ENCODE results near the gene ABL1. TPM values are rescaled to one million over a fixed set of nuclear protein-coding genes. Genes with fewer than 3 reads are reported as not detected.
"Not testable (repeated sequence)": the region's sequence is repeated elsewhere in the genome, so short reads cannot be mapped to it uniquely, and the experiment has no call there.

The ABL1 gene
- total RNA-seq, 1 experiment from 2014 or later, result 9.9 TPM

DNA sequence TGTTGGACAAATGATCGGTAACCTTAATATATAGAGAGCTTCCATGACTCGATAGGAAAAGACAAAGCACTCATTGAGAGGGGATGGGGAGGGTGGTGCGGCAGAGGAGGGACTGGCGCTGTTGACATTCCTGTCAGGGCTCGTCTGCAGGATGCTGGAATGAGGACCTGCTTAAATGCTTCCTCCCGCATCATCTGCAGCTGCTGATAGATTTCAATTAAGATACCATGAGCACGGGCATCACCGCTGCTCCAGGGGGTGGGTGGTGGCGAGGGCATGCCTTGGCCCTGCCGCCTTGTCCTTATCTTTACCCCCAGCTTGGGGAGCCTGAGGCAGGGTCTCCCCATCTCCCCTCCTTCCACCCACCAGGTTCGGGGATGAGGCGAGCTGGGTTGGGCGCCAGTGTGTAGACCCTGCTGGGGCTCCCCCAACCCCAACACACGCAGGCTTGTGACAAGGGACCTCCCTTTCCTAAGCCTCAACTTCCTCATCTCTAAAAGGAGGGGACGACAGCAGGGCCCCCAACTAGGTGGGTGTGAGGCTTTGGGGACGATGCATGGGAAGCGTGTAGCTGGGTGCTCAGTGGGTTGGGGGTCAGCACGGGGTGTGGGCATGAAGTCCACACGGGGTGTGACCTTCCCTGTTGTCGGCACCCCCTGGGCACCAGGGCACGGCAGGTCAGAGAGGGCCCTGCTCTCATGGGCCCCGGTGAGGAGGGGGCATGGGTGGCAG is 73.3 kb downstream of the ABL1 start:
- H3K4me1 ChIP-seq (ENCODE audit: low read length), result no peaks in the 10 kb centered on the region
- no peaks in the 10 kb centered on the region for H4K20me1 ChIP-seq (ENCODE audit: insufficient read depth, low read depth, low read length)
- H3K9me2 ChIP-seq (replicated peaks; ENCODE audit: insufficient read depth, low read length), result no peaks in the 10 kb centered on the region
- no peak for DNase-seq
- H3K9ac ChIP-seq (ENCODE audit: low read length), result no peak overlapping the region
- H3K79me2 ChIP-seq (ENCODE audit: low read length), result no peaks in the 10 kb centered on the region
- H3K4me2 ChIP-seq (ENCODE audit: low read depth, low read length, poor library complexity, severe bottlenecking), result no peak overlapping the region
- H3K9me3 ChIP-seq (ENCODE audit: low read length), result no peaks in the 10 kb centered on the region
- H2AFZ ChIP-seq (ENCODE audit: low read length), result no peak overlapping the region
- no peak overlapping the region for H3K4me3 ChIP-seq (ENCODE audit: low read length)
- H3K27me3 ChIP-seq (ENCODE audit: low read length), result no peaks in the 10 kb centered on the region
- no peak overlapping the region for H3K27ac ChIP-seq (ENCODE audit: low read length)
- no peaks in the 10 kb centered on the region for H3K36me3 ChIP-seq (ENCODE audit: insufficient read depth, low read length)

GRCh38 chr9:130908878-130909355 is 73.9 kb downstream of the ABL1 start:
- DNase-seq, result no peak
- Histone ChIP-seq H3K27ac (ENCODE audit: low read length) (no peak overlapping the region), H3K79me2 (ENCODE audit: low read length) (no peaks in the 10 kb centered on the region), H4K20me1 (ENCODE audit: insufficient read depth, low read depth, low read length) (no peaks in the 10 kb centered on the region), H2AFZ (ENCODE audit: low read length) (no peak overlapping the region), H3K9me3 (ENCODE audit: low read length) (no peaks in the 10 kb centered on the region), H3K4me3 (ENCODE audit: low read length) (no peak overlapping the region), H3K4me1 (ENCODE audit: low read length) (no peaks in the 10 kb centered on the region), H3K27me3 (ENCODE audit: low read length) (no peaks in the 10 kb centered on the region), H3K4me2 (ENCODE audit: low read depth, low read length, poor library complexity, severe bottlenecking) (no peak overlapping the region), H3K36me3 (ENCODE audit: insufficient read depth, low read length) (no peaks in the 10 kb centered on the region), H3K9ac (ENCODE audit: low read length) (no peak overlapping the region), H3K9me2 (replicated peaks; ENCODE audit: insufficient read depth, low read length) (no peaks in the 10 kb centered on the region)

GRCh38 chr9:130910041-130910440 is 75.0 kb downstream of the ABL1 start:
- H3K27ac ChIP-seq (ENCODE audit: low read length); H3K9ac ChIP-seq (ENCODE audit: low read length); H3K36me3 ChIP-seq (ENCODE audit: insufficient read depth, low read length); H3K9me2 ChIP-seq (replicated peaks; ENCODE audit: insufficient read depth, low read length); H3K4me3 ChIP-seq (ENCODE audit: low read length); H2AFZ ChIP-seq (ENCODE audit: low read length); H3K27me3 ChIP-seq (ENCODE audit: low read length); DNase-seq; H4K20me1 ChIP-seq (ENCODE audit: insufficient read depth, low read depth, low read length); H3K4me2 ChIP-seq (ENCODE audit: low read depth, low read length, poor library complexity, severe bottlenecking); H3K9me3 ChIP-seq (ENCODE audit: low read length); H3K79me2 ChIP-seq (ENCODE audit: low read length); H3K4me1 ChIP-seq (ENCODE audit: low read length): not testable (repeated sequence)

DNA sequence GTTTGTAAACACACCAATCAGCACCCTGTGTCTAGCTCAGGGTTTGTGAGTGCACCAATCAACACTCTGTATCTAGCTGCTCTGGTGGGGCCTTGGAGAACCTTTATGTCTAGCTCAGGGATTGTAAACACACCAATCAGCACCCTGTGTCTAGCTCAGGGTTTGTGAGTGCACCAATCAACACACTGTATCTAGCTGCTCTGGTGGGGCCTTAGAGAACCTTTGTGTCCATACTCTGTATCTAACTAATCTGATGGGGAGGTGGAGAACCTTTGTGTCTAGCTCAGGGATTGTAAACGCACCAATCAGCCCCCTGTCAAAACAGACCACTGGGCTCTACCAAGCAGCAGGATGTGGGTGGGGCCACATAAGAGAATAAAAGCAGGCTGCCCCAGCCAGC is 75.6 kb downstream of the ABL1 start:
- not testable (repeated sequence) for H4K20me1 ChIP-seq (ENCODE audit: insufficient read depth, low read depth, low read length); H3K4me3 ChIP-seq (ENCODE audit: low read length); H3K9me3 ChIP-seq (ENCODE audit: low read length)

DNA sequence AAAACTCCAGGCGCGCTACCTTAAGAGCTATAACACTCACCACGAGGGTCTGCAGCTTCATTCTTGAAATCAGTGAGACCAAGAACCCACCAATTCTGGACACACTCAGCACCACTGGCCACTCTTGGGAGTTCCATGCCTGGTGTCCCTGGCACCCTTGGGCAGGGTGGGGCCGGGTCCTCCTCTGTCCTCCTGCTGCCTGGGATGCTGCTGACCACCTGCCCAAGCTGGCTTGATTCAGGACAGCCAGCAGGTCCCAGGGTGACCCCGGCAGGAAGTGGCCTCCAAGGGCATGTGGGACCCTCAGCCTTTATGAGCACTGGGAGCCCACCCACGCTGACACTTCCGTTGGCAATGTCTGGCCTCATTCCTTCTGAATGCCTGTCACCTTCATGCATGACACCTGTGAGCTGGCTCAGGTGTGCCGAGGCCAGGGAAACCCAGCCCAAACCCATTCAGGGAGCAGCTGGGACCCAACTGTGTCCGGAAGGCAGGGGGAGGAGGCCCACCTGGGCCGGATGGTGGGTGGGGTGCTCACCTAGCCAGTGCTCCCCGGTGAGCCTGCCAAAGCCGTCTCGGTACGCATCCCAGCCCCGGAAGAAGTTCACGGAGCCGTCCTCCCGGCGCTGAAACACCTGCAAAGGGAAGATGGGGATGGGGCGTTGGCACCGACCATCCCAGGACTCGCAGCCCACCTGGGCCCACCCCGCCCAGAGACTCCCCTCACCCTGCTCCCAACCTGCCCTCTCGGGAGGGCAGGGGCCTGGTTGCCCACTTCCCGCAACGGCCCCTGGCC is 76.4 kb downstream of the ABL1 start:
- Histone ChIP-seq H3K4me2 (ENCODE audit: low read depth, low read length, poor library complexity, severe bottlenecking) (no peak overlapping the region), H4K20me1 (ENCODE audit: insufficient read depth, low read depth, low read length) (no peaks in the 10 kb centered on the region), H3K9ac (ENCODE audit: low read length) (no peak overlapping the region), H2AFZ (ENCODE audit: low read length) (no peak overlapping the region), H3K36me3 (ENCODE audit: insufficient read depth, low read length) (no peaks in the 10 kb centered on the region), H3K4me1 (ENCODE audit: low read length) (no peaks in the 10 kb centered on the region), H3K9me3 (ENCODE audit: low read length) (no peaks in the 10 kb centered on the region), H3K79me2 (ENCODE audit: low read length) (no peaks in the 10 kb centered on the region), H3K27me3 (ENCODE audit: low read length) (no peaks in the 10 kb centered on the region), H3K9me2 (replicated peaks; ENCODE audit: insufficient read depth, low read length) (no peaks in the 10 kb centered on the region), H3K27ac (ENCODE audit: low read length) (no peak overlapping the region), H3K4me3 (ENCODE audit: low read length) (no peak overlapping the region)
- DNase-seq, result no peak

More for the DNA sequence above, 75.6 kb downstream of the ABL1 start:
- H2AFZ ChIP-seq (ENCODE audit: low read length); H3K27me3 ChIP-seq (ENCODE audit: low read length); H3K4me1 ChIP-seq (ENCODE audit: low read length); H3K36me3 ChIP-seq (ENCODE audit: insufficient read depth, low read length); H3K79me2 ChIP-seq (ENCODE audit: low read length); H3K27ac ChIP-seq (ENCODE audit: low read length); H3K4me2 ChIP-seq (ENCODE audit: low read depth, low read length, poor library complexity, severe bottlenecking); DNase-seq; H3K9ac ChIP-seq (ENCODE audit: low read length); H3K9me2 ChIP-seq (replicated peaks; ENCODE audit: insufficient read depth, low read length): not testable (repeated sequence)

DNA sequence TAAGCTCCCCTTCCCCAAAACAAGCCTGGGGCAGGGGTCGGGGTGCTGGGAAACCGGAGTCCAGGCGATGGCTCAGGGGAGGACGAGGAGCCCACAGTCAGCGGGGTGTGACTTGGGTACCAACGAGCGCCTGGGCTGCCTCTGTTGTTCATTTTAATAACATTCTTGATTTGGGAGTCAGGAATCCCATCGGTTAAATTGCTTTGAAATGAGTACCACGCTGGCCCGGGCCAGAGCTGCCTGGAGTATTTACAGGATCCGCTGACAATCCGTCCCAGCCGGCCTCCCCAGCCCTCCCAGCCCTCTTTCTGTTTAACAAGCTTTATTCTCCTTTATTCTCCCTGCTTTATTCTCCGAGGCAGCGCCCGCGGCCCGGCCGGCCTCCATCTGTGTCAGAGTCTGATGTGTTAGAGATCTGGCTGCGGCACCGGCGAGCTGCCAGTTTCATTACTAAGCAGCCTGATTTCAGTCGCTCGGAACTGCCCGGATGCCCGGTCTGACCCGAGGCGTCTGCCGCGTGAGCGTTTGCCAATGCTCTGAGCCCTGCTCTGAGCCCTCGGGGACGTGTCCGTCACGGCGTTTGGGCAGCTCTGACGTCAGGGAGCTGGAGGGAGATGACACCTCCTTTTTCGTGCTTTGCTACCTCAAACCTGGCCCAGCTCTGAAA is 78.0 kb downstream of the ABL1 start:
- Histone ChIP-seq H3K4me2 (ENCODE audit: low read depth, low read length, poor library complexity, severe bottlenecking) (no peak overlapping the region), H3K79me2 (ENCODE audit: low read length) (no peaks in the 10 kb centered on the region), H3K9me2 (replicated peaks; ENCODE audit: insufficient read depth, low read length) (no peaks in the 10 kb centered on the region), H3K9me3 (ENCODE audit: low read length) (no peaks in the 10 kb centered on the region), H2AFZ (ENCODE audit: low read length) (no peak overlapping the region), H3K4me1 (ENCODE audit: low read length) (no peaks in the 10 kb centered on the region), H3K27me3 (ENCODE audit: low read length) (no peaks in the 10 kb centered on the region), H3K36me3 (ENCODE audit: insufficient read depth, low read length) (no peaks in the 10 kb centered on the region), H3K9ac (ENCODE audit: low read length) (no peak overlapping the region), H4K20me1 (ENCODE audit: insufficient read depth, low read depth, low read length) (no peaks in the 10 kb centered on the region), H3K27ac (ENCODE audit: low read length) (no peak overlapping the region), H3K4me3 (ENCODE audit: low read length) (no peak overlapping the region)
- no peak for DNase-seq

GRCh38 chr9:130913599-130914416 is 78.8 kb downstream of the ABL1 start:
- no peaks in the 10 kb centered on the region for H3K79me2 ChIP-seq (ENCODE audit: low read length)
- no peak overlapping the region for H3K4me3 ChIP-seq (ENCODE audit: low read length)
- no peaks in the 10 kb centered on the region for H3K9me2 ChIP-seq (replicated peaks; ENCODE audit: insufficient read depth, low read length)
- no peaks in the 10 kb centered on the region for H3K9me3 ChIP-seq (ENCODE audit: low read length)
- no peaks in the 10 kb centered on the region for H4K20me1 ChIP-seq (ENCODE audit: insufficient read depth, low read depth, low read length)
- H3K27me3 ChIP-seq (ENCODE audit: low read length), result no peaks in the 10 kb centered on the region
- no peak overlapping the region for H3K27ac ChIP-seq (ENCODE audit: low read length)
- no peaks in the 10 kb centered on the region for H3K36me3 ChIP-seq (ENCODE audit: insufficient read depth, low read length)
- H3K4me1 ChIP-seq (ENCODE audit: low read length), result no peaks in the 10 kb centered on the region
- H2AFZ ChIP-seq (ENCODE audit: low read length), result no peak overlapping the region
- no peak overlapping the region for H3K4me2 ChIP-seq (ENCODE audit: low read depth, low read length, poor library complexity, severe bottlenecking)
- no peak overlapping the region for H3K9ac ChIP-seq (ENCODE audit: low read length)
- no peak for DNase-seq
